Measurements from ENCODE around the gene JAKMIP3.

Gene JAKMIP3

GRCh38 chr10:132055616-132056015 lies 10.1 kb upstream of the JAKMIP3 start:
- TF ChIP-seq CTCF (conservative IDR thresholded peaks at IDR 0.05): no peak
- no peak overlapping the region for H3K27ac ChIP-seq

- no peak overlapping the region for H3K27ac ChIP-seq
- TF ChIP-seq CTCF (conservative IDR thresholded peaks at IDR 0.05): no peak
Observed at GRCh38 chr10:132056663-132057062, 9.1 kb upstream of the JAKMIP3 start.

GRCh38 chr10:132057191-132057681 lies 8.5 kb upstream of the JAKMIP3 start:
- no peak for TF ChIP-seq CTCF (conservative IDR thresholded peaks at IDR 0.05)
- H3K27ac ChIP-seq: no peak overlapping the region

GRCh38 chr10:132058111-132058745 lies 7.5 kb upstream of the JAKMIP3 start:
- TF ChIP-seq CTCF (conservative IDR thresholded peaks at IDR 0.05): no peak
- H3K27ac ChIP-seq: no peak overlapping the region

- no peak overlapping the region for H3K27ac ChIP-seq
- no peak for TF ChIP-seq CTCF (conservative IDR thresholded peaks at IDR 0.05)
Observed at GRCh38 chr10:132058793-132059759, 6.7 kb upstream of the JAKMIP3 start.

GRCh38 chr10:132059760-132060508 lies 5.8 kb upstream of the JAKMIP3 start:
- no peak overlapping the region for H3K27ac ChIP-seq
- no peak for TF ChIP-seq CTCF (conservative IDR thresholded peaks at IDR 0.05)

- H3K27ac ChIP-seq: no peak overlapping the region
- no peak for TF ChIP-seq CTCF (conservative IDR thresholded peaks at IDR 0.05)
Observed at GRCh38 chr10:132061030-132061429, 4.7 kb upstream of the JAKMIP3 start.
